ENCODE data around the gene PRKCZ. TPM values are rescaled to one million over a fixed set of nuclear protein-coding genes. Genes with fewer than 3 reads are reported as not detected.

PRKCZ gene
- polyA plus RNA-seq, 3 donors: 0.74 to 1.9 (median 1.4) TPM

DNA sequence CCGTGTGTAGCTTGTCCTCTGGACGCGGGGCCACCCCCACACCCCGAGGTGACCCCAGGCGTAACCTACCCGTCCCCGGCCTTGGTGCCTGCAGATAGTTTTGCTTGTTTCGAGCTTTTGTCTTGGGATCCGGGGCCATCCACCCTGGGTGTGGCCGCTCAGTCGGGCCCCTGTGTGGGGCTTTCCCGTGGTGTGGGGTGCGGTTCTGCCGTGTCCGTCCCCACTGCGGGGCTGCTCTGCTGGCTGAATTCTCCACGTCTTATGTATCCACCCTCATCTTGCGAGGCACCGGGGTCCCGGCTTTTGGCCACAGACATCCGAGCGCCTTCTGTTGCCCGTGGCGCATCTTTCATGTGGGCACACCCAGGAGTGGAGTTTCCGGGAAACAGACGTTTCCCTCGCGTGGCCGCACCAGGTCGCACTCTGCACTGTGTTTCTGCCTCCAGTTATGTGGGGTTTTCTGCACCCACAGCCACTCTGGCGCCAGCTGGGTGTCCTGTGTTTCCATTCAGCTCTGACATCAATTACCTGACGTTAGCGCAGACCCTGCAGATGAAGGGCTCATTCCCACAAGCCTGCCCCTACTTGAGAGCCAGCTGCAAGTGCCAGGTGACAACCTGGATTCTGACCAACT is 64.9 kb downstream of the PRKCZ start:
- Histone ChIP-seq H4K20me1 (ENCODE audit: insufficient read depth, low read length) (no peaks in the 10 kb centered on the region), H3K36me3 (replicated peaks in 1 of 2; ENCODE audit: control insufficient read depth in 1 of 2, insufficient read depth in 2 of 2, low read length in 2 of 2) (no peaks in the 10 kb centered on the region), H3K4me2 (replicated peaks; ENCODE audit: extremely low read depth, low read length, poor library complexity, severe bottlenecking) (no peak overlapping the region), H2AFZ (ENCODE audit: insufficient read depth, low read depth, low read length, poor library complexity, severe bottlenecking) (no peak overlapping the region), H3K9me3 (replicated peaks in 1 of 2; ENCODE audit: control insufficient read depth in 1 of 2, insufficient read depth in 1 of 2, low read length in 2 of 2) (peaks cover 0 to 8% of the 10 kb centered on the region in 2 donors), H3K27me3 (ENCODE audit: control insufficient read depth in 2 of 2, insufficient read depth in 2 of 2, low read length in 2 of 2) (no peaks in the 10 kb centered on the region), H3K4me3 (replicated peaks in 1 of 3; ENCODE audit: low read depth in 2 of 3, low read length in 3 of 3) (no peak overlapping the region), H3K9ac (ENCODE audit: insufficient read depth, low read length, poor library complexity, severe bottlenecking) (no peak overlapping the region), H3K79me2 (ENCODE audit: insufficient read depth, low read length) (no peaks in the 10 kb centered on the region), H3K4me1 (ENCODE audit: control insufficient read depth in 1 of 2, insufficient read depth in 2 of 2, low read length in 2 of 2) (peaks cover 18 to 19% of the 10 kb centered on the region in 2 donors), H3K27ac (ENCODE audit: low read depth in 1 of 2, low read length in 2 of 2) (no peak overlapping the region)
- Mint-ChIP-seq H3K36me3 (peaks cover 0 to 2% of the 10 kb centered on the region in 2 donors), H3K9me3 (peaks cover 6 to 22% (median 16%) of the 10 kb centered on the region in 7 donors), H3K27ac (peak overlapping the region in 2 of 7 donors; percentile 23 to 41), H3K4me1 (peaks cover 12% of the 10 kb centered on the region), H3K4me3 (no peak overlapping the region), H3K27me3 (ENCODE audit: low read depth in 3 of 3) (peaks cover 0 to 4% (median 2%) of the 10 kb centered on the region in 3 donors)
- no peak for DNase-seq
- TF ChIP-seq, protein P1, sequence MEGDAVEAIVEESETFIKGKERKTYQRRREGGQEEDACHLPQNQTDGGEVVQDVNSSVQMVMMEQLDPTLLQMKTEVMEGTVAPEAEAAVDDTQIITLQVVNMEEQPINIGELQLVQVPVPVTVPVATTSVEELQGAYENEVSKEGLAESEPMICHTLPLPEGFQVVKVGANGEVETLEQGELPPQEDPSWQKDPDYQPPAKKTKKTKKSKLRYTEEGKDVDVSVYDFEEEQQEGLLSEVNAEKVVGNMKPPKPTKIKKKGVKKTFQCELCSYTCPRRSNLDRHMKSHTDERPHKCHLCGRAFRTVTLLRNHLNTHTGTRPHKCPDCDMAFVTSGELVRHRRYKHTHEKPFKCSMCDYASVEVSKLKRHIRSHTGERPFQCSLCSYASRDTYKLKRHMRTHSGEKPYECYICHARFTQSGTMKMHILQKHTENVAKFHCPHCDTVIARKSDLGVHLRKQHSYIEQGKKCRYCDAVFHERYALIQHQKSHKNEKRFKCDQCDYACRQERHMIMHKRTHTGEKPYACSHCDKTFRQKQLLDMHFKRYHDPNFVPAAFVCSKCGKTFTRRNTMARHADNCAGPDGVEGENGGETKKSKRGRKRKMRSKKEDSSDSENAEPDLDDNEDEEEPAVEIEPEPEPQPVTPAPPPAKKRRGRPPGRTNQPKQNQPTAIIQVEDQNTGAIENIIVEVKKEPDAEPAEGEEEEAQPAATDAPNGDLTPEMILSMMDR (IDR thresholded peaks at IDR 0.05): no peak
- intact Hi-C loops (cut with micrococcal nuclease): loop anchor here in 1 of 2 donors (5.0 kb wide), 1 partner anchor 48 kb away; no protein-coding TSS in a partner anchor
- 94% methylated on average over 30 of the region's 33 CpGs for WGBS (ENCODE audit: insufficient coverage)

DNA sequence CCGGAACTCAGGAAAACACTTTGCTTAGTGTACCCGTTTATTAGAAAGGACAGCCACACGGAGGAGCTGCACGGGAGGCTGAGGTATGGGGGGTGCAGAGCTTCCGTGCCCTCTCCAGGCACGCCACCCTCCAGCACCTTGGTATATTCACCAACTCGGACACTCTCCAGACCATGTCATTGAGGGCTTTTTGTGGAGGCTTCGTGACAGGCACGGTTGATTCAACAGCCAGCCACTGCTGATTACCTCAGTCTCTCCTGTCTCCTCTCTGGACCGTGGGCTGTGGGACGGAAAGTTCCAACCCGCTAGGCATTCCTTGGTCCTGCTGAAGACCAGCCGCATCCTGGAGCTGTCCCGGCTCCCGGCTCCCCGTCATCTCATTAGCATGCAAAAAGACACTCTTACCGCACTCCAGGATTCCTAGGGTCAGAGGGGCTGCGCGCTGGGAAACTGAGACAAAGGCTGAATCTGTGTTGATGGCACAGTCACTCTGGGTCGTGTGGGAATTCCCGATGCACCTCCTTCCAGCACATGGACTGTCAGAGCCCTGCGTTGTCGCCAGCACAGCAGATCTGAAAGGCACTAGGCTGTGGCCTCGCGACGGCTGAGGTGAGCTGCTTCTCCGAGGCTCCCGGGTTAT is 65.6 kb downstream of the PRKCZ start:
- DNase-seq: no peak
- Mint-ChIP-seq H3K27me3 (ENCODE audit: low read depth in 3 of 3) (peaks cover 2 to 4% (median 4%) of the 10 kb centered on the region in 3 donors), H3K36me3 (peaks cover 0 to 2% of the 10 kb centered on the region in 2 donors), H3K27ac (no peak overlapping the region), H3K9me3 (peaks cover 6 to 27% (median 20%) of the 10 kb centered on the region in 7 donors), H3K4me1 (peaks cover 12% of the 10 kb centered on the region), H3K4me3 (no peak overlapping the region)
- WGBS (ENCODE audit: insufficient coverage): 88% methylated on average over 23 of the region's 28 CpGs
- H3K9me3 ChIP-seq (replicated peaks in 1 of 2; ENCODE audit: control insufficient read depth in 1 of 2, insufficient read depth in 1 of 2, low read length in 2 of 2): peaks cover 0 to 10% of the 10 kb centered on the region in 2 donors
- peaks cover 18 to 19% of the 10 kb centered on the region in 2 donors for H3K4me1 ChIP-seq (ENCODE audit: control insufficient read depth in 1 of 2, insufficient read depth in 2 of 2, low read length in 2 of 2)
- H3K79me2 ChIP-seq (ENCODE audit: insufficient read depth, low read length): no peaks in the 10 kb centered on the region
- no peaks in the 10 kb centered on the region for H3K27me3 ChIP-seq (ENCODE audit: control insufficient read depth in 2 of 2, insufficient read depth in 2 of 2, low read length in 2 of 2)
- no peak overlapping the region for H3K9ac ChIP-seq (ENCODE audit: insufficient read depth, low read length, poor library complexity, severe bottlenecking)
- H3K4me3 ChIP-seq (replicated peaks in 1 of 3; ENCODE audit: low read depth in 2 of 3, low read length in 3 of 3): no peak overlapping the region
- no peak overlapping the region for H3K27ac ChIP-seq (ENCODE audit: low read depth in 1 of 2, low read length in 2 of 2)
- no peaks in the 10 kb centered on the region for H4K20me1 ChIP-seq (ENCODE audit: insufficient read depth, low read length)
- H3K4me2 ChIP-seq (replicated peaks; ENCODE audit: extremely low read depth, low read length, poor library complexity, severe bottlenecking): no peak overlapping the region
- H2AFZ ChIP-seq (ENCODE audit: insufficient read depth, low read depth, low read length, poor library complexity, severe bottlenecking): no peak overlapping the region
- H3K36me3 ChIP-seq (replicated peaks in 1 of 2; ENCODE audit: control insufficient read depth in 1 of 2, insufficient read depth in 2 of 2, low read length in 2 of 2): no peaks in the 10 kb centered on the region
- intact Hi-C loops (cut with micrococcal nuclease): loop anchor here in 1 of 2 donors (5.0 kb wide), 1 partner anchor 49 kb away; no protein-coding TSS in a partner anchor
- TF ChIP-seq, protein P1 (IDR thresholded peaks at IDR 0.05): no peak
